Mucosa of rectum (tissue), 2 donors: Measurements from ENCODE around the gene UNKL.
"Not testable (repeated sequence)": the region's sequence is repeated elsewhere in the genome, so short reads cannot be mapped to it uniquely, and the experiment has no call there.

ENCODE experiments used
- H3K27ac ChIP-seq, 2 donors: one replicate each; pipeline ENCODE4 v1.7.0; 2013; ENCODE audit warnings: inconsistent platforms in 2 of 2, low read depth in 2 of 2, low read length in 2 of 2
- H3K27me3 ChIP-seq, 2 donors: one replicate each; pipeline ENCODE4 v1.7.0; 2013; ENCODE audit warnings: low read length in 2 of 2; ENCODE audit not compliant: control insufficient read depth in 2 of 2, insufficient read depth in 2 of 2
- H3K36me3 ChIP-seq, 2 donors: one replicate each; pipeline ENCODE4 v1.7.0; 2013; ENCODE audit warnings: low read length in 2 of 2; ENCODE audit not compliant: control insufficient read depth in 2 of 2, insufficient read depth in 2 of 2
- H3K4me1 ChIP-seq, 2 donors: one replicate each; pipeline ENCODE4 v1.7.0; 2013; ENCODE audit warnings: low read length in 2 of 2, mild to moderate bottlenecking in 1 of 2; ENCODE audit not compliant: control insufficient read depth in 2 of 2, insufficient read depth in 2 of 2
- H3K4me3 ChIP-seq, 2 donors: one replicate each; pipeline ENCODE4 v1.7.0; 2013; ENCODE audit warnings: low read length in 2 of 2
- H3K9ac ChIP-seq, 2 donors: one replicate each; pipeline ENCODE4 v1.7.0; 2013; ENCODE audit warnings: low read length in 2 of 2, low read depth in 1 of 2, mild to moderate bottlenecking in 1 of 2
- H3K9me3 ChIP-seq, 2 donors: one replicate each; pipeline ENCODE4 v1.7.0; 2013; ENCODE audit warnings: low read length in 2 of 2; ENCODE audit not compliant: control insufficient read depth in 2 of 2
- donor health status: healthy.
- donor health status: Normal muscosa, but diverticular disease.

Gene UNKL

DNA sequence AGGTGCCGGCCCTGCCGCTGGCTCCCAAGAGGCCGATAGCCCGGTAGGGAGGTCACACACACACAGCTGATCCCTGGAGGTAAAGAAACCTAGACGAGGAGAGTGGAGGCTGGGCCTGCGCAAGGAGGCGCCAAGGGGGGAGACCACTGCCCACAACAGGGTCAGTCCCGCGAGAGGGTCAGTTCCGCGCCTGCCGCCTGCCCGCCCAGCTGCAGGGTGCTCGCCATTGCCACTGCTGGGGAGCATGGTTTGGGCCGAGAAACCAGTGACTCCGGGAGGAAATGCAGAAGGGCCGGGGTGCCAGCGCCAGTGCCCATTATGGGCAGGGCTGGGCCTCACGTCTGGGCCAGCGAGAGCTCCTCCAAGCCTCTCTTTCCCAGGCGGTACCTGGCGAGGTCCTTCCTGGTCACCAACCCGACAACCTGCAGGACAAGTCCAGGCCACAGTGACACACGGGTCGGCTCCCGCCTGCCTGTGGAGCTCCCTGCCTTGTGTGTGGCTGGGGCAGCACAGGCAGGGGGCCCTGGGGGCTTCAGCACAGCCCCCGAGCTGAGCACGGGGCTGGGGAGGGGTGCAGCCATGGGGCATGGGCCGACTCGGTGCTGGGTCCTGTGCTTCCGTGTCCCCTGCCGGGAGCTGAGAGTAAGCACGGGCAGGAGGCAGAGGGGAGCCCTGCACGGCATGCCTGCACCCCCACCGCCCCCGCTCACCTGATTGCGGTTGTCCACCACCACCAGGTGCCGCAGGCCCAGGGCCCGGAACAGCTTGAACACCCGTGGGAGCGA lies 32.0 kb upstream of the UNKL start:
- Histone ChIP-seq H3K4me3 (no peak overlapping the region), H3K36me3 (peaks cover 14 to 19% of the 10 kb centered on the region in 2 donors), H3K9ac (no peak overlapping the region), H3K9me3 (no peaks in the 10 kb centered on the region), H3K27me3 (no peaks in the 10 kb centered on the region), H3K4me1 (no peaks in the 10 kb centered on the region), H3K27ac (no peak overlapping the region)

DNA sequence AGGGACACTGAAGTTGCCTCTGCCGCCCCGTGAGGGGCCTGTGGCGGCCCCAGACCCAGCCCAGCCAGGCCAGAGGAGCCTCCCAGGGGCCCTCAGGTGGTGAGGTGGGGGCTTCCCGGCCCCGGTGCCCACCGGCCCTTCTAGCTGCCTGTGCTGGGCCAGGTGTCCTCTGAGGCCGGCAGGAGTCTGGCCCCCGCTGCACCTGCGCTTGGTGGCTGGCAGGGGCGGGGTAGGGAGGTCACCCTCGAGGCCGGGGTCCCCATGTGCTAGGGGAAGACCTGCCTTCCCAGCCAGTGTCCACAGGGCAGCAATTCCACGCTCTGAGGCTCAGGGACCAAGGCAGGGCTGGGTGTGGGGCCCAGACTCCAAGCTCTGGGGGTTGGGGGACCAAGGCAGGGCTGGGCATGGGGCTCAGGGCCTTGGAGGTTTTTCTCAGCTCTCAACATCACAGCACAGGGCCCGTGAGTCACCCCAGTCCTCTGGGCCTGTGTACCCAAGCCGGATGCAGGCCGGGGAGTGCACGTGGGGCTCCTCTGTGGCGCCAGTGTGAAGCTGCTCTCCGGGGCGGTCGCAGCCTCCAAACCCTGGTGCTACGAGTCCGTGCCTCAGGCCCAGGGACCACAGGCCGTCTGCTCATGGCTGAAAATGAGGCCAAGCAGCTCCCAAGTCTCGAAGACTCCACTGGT lies 31.2 kb upstream of the UNKL start:
- Histone ChIP-seq H3K4me3 (no peak overlapping the region), H3K36me3 (peaks cover 12 to 14% of the 10 kb centered on the region in 2 donors), H3K27me3 (no peaks in the 10 kb centered on the region), H3K27ac (no peak overlapping the region), H3K9me3 (no peaks in the 10 kb centered on the region), H3K9ac (no peak overlapping the region), H3K4me1 (no peaks in the 10 kb centered on the region)

DNA sequence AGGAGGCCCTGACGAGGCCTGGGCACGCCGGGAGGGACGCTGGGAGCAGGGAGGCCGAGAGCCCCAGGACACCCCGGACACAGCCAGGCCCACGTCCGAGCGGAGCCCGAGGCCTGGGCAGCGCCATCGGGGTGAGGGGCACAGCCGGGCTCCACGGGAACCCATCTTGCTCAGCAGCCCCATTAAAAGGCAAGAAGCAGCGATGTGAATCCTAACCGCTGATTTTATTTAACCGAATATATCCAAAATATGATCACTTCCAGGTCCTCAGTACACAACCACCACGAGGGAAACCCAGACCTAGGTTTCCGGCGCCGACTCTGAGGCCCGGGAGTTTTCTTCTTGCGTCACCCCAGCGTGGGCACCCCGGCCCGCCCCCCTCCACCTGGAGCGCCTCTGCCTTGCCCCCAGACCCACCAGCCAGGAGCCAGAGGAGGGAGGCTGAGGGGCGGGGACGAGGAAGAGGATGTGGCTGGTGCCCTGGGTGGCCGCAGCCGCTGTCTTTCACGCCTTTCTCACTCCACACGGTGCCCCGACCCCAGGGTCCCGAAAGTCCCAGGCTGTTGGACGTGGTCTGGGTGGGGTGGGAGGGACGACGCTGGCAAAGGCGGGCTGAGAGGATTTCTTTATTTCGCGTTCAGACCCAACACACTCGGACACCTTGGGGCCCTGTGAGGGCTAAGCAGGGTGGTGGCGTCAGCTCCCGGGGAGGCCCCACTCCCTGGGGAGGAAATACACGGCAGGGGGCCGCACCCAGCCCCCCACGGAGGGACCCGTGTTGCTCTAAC lies 30.4 kb upstream of the UNKL start:
- Histone ChIP-seq H3K27ac (no peak overlapping the region), H3K4me3 (no peak overlapping the region), H3K4me1 (no peaks in the 10 kb centered on the region), H3K27me3 (no peaks in the 10 kb centered on the region), H3K9me3 (no peaks in the 10 kb centered on the region), H3K9ac (no peak overlapping the region), H3K36me3 (peaks cover 10 to 14% of the 10 kb centered on the region in 2 donors)

DNA sequence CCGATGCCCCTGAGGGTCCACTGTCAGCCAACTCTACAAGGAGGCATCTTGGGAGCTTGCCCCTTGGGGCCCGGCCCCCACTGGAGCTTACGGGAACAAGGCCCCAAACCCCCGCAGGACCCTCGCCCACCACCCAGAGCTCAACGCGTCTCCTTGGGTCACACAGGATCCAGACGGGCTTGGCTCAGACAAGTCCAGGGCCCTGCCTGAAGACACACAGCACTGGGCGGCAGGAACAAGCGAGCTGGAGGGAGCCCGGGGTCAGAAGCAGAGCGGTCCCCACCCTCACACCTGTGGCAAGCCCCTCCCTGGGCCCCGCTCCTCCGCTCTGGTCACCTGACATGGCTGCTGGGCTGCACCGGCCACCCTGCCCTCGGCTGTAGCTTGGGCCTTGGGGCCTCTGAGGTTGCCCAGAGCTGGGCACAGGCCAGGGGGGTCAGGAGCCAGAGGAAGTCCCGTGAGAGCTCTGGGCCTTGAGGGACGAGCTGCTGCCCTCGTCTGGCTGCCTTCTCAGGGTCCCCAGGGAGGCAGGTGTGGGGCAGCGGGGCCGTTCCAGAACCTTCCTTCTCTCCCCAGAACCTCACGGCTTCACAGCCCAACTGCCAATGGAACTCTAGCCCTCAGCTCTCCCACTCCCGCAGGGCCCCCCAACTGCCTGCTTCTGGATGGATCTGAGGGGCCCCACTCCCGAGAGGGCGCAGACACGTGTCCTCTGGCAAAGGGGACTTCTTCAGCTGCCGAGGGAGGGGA lies 29.7 kb upstream of the UNKL start, which contains the start of gene CCDC154:
Gene CCDC154, minus strand, starts transcription at position 577 of the 750 bp plus-strand sequence. Its CDS starts 234 bp downstream, at position 343.
- Histone ChIP-seq H3K36me3 (peaks cover 9 to 10% of the 10 kb centered on the region in 2 donors), H3K4me3 (no peak within 1 kb of the TSS), H3K27me3 (no peaks in the 10 kb centered on the region), H3K9ac (no peak within 1 kb of the TSS), H3K27ac (no peak within 1 kb of the TSS), H3K4me1 (no peaks in the 10 kb centered on the region), H3K9me3 (no peaks in the 10 kb centered on the region)

DNA sequence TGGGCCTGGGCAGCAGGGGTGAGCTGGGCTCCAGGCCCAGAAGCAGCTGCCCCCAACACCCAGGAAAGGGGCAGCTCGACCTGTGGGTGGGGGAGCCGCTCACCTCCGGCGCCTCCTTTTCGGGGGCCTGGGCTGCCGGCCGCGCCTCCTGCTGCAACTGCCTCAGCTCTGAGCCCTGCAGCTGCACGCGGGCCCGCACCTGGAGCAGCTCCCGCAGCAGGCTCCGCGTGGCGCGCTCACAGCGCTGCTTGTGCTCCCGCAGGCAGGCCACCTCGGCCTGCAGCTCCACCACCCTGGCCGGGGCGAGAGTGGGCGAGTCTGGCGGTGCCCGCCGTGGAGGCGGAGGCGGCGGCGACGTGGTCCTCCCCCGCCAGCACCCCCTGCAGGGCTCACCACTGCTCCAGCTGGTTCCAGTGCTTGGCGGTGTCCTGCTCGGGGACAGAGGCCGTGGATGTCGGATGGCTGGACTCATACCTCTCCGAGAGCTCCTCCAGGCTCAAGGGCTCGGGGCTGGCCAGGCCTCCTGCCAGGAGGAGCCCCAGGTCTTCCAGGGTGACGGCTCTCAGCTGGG lies 29.0 kb upstream of the UNKL start:
- Histone ChIP-seq H3K36me3 (peaks cover 9 to 10% of the 10 kb centered on the region in 2 donors), H3K27me3 (no peaks in the 10 kb centered on the region), H3K9me3 (no peaks in the 10 kb centered on the region), H3K27ac (no peak overlapping the region), H3K9ac (no peak overlapping the region), H3K4me3 (no peak overlapping the region), H3K4me1 (no peaks in the 10 kb centered on the region)

DNA sequence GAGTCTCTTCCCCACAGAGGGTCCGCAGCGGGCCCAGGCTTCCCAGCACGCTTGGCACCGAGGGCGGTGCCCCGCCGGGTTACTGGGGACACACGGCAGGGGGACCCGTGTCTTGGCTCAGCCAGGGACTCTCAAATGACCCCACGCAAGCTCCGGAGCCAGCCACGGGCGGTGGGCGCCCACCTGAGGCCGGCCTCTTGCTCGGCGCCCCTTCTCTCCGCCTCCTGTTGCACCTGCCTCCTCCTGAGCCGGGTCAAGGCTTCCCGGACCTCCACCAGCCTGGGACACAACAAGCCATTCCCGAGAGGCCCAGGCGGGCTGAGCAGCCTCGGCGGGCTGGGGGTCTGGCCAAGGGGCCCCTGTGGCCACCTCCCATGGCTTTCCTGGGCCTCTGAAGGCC lies 28.2 kb upstream of the UNKL start:
- H3K27me3 ChIP-seq = no peaks in the 10 kb centered on the region
- H3K4me3 ChIP-seq = no peak overlapping the region
- no peaks in the 10 kb centered on the region for H3K9me3 ChIP-seq

DNA sequence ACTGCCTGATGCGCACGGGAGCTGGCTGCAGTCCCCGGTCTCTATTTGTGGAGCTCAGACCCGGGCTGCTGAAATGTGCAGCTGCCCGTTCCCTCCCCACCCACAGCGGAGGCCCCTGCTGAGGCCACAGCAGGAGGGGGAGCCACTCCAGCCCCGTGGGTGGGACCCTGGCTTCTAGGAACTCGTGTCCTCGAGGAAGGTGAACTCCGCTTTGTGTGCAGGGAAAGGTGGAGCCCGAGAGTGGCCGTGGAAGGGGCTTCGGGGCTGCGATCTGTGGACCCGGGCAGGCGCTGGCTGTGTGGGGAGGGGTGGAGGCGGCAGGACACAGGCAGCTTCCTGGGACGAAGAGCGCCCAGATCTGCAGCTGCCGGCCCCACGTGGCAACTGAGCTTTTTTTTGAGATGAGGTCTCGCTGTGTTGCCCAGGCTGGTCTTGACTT lies 26.9 kb upstream of the UNKL start:
- no peaks in the 10 kb centered on the region for H3K4me1 ChIP-seq
- H3K4me3 ChIP-seq = no peak overlapping the region
- H3K9me3 ChIP-seq = no peaks in the 10 kb centered on the region
- H3K36me3 ChIP-seq = peaks cover 0 to 3% of the 10 kb centered on the region in 2 donors
- no peak overlapping the region for H3K9ac ChIP-seq
- no peak overlapping the region for H3K27ac ChIP-seq
- no peaks in the 10 kb centered on the region for H3K27me3 ChIP-seq

More for the DNA sequence above, 28.2 kb upstream of the UNKL start:
- Histone ChIP-seq H3K9ac (no peak overlapping the region), H3K4me1 (no peaks in the 10 kb centered on the region), H3K36me3 (peaks cover under 1 to 4% of the 10 kb centered on the region in 2 donors), H3K27ac (no peak overlapping the region)

DNA sequence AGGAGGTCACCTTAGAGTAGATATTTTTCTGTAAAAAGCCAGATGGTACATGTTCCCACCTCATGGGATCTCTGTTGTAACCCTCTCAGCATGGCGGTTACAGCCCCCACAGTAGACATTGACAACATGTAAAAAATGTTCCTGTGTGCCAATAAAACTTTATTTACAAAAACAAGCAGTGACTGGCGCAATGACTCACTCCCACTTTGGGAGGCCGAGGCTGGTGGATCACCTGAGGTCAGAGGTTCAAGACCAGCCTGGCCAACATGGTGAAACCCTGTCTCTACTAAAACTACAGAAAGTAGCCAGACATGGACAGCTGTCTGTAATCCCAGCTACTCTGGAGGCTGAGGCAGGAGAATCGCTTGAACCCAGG lies 25.2 kb upstream of the UNKL start:
- H3K4me1 ChIP-seq, H3K9ac ChIP-seq, H3K4me3 ChIP-seq, H3K27me3 ChIP-seq, H3K9me3 ChIP-seq, H3K36me3 ChIP-seq, H3K27ac ChIP-seq: not testable (repeated sequence)

DNA sequence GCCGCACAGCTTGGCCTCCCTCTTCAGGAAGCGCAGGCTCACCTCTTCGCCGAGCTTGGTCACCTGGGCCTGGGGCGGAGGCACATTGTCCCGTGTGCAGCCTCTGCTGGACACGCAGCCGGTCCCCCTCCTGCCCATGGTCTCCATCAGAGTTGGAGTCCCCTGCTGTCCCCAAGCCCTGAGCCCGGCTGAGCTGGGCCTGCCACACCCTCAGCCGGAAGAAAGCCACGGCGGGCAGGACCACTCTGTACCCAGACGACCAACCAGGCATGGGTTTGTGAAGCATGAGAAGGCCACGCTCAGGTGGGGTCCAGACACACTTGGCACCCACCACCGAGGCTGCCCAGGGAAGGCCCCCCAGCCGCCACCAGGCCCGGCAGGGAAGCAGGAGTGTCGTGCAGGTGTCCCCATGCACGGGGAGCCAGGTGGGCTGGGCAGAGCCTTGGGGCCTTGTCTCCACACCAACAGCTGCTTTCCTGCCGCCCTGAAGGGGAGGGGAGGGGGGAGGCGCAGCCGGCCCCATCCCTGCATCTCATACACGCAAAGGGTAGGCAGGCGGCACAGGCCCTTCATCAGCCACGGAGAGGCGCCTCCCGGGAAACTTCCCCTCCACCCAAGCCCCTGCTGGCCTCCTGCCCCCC lies 24.7 kb upstream of the UNKL start:
- Histone ChIP-seq H3K27ac (no peak overlapping the region), H3K36me3 (no peaks in the 10 kb centered on the region), H3K4me1 (no peaks in the 10 kb centered on the region), H3K9ac (no peak overlapping the region), H3K27me3 (no peaks in the 10 kb centered on the region), H3K9me3 (no peaks in the 10 kb centered on the region), H3K4me3 (no peak overlapping the region)
